Ovary (tissue), 3 donors: ENCODE measurements around the gene DCTD.

Experiments
- EP300 ChIP-seq: sonication (generic); formaldehyde crosslinking; IDR thresholded peaks from one replicate; pipeline ENCODE4 v1.6.1; 2017; ENCODE audit warnings: antibody characterized with exemption
- TF ChIP-seq, protein P1 (sequence below), 3 donors: fragments of 450-650 bp in 2 of 3; fragments of 200-600 bp in 1 of 3; IDR thresholded peaks; one replicate each; pipeline versions ENCODE4 v1.5.1 to v1.8.0; 2016 to 2022; ENCODE audit warnings: antibody characterized with exemption in 3 of 3, mild to moderate bottlenecking in 1 of 3
- donor health status: DM: no; HTN: no; CAD: no.

DNA sequence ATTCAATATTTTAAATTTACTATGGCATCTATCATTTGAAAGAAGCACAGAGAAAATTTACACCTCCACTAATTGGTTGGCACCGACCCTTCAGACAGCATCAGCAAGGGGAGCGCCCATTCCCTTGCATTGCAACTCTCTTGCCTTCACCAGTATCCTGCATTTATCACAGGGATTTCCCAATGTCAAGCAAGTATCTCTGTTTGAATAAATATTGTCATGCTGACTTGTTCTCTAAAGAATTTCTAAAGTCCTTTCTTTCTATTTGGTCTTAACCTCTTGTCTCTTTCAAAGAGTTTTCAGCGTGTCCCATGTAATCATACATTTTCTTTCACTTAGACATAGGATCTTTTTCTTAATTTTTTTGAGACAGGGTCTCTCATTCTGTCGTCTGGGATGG is 10.4 kb downstream of the DCTD start:
- TF ChIP-seq, protein P1, sequence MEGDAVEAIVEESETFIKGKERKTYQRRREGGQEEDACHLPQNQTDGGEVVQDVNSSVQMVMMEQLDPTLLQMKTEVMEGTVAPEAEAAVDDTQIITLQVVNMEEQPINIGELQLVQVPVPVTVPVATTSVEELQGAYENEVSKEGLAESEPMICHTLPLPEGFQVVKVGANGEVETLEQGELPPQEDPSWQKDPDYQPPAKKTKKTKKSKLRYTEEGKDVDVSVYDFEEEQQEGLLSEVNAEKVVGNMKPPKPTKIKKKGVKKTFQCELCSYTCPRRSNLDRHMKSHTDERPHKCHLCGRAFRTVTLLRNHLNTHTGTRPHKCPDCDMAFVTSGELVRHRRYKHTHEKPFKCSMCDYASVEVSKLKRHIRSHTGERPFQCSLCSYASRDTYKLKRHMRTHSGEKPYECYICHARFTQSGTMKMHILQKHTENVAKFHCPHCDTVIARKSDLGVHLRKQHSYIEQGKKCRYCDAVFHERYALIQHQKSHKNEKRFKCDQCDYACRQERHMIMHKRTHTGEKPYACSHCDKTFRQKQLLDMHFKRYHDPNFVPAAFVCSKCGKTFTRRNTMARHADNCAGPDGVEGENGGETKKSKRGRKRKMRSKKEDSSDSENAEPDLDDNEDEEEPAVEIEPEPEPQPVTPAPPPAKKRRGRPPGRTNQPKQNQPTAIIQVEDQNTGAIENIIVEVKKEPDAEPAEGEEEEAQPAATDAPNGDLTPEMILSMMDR (IDR thresholded peaks at IDR 0.05), result no peak
- TF ChIP-seq EP300, result no peak
